ENCODE measurements around the gene PNLIPRP1. TPM values are rescaled to one million over a fixed set of nuclear protein-coding genes. Genes with fewer than 3 reads are reported as not detected.

PNLIPRP1 gene
- polyA plus RNA-seq, 1 experiment = not detected

DNA sequence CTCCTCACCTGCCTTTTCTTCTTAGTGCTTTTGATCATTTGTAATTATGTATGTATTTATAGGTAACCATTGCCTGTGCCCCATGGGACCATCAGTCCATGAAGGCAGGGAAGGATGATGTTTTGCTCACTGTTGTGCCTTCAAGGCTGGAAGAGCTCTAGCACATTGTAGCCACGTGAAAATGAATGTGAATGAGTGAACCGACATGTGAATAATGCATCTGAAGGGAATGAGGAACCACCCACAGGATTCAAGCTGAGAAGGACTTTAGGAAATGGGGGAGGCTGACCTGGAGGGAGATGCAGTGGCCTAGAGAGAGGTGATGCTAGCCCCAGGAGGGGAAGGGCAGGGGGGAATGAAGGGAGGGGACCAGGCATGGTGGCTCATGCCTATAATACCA lies 24.0 kb downstream of the PNLIPRP1 start:
- Histone ChIP-seq H3K4me3 (ENCODE audit: low read depth, low read length) (no peak overlapping the region), H3K36me3 (ENCODE audit: control insufficient read depth, insufficient read depth, low read length) (no peaks in the 10 kb centered on the region), H3K27me3 (ENCODE audit: control insufficient read depth, insufficient read depth, low read length) (no peaks in the 10 kb centered on the region)
- DNase-seq (ENCODE audit: low read depth) = no peak
- TF ChIP-seq, protein P1, sequence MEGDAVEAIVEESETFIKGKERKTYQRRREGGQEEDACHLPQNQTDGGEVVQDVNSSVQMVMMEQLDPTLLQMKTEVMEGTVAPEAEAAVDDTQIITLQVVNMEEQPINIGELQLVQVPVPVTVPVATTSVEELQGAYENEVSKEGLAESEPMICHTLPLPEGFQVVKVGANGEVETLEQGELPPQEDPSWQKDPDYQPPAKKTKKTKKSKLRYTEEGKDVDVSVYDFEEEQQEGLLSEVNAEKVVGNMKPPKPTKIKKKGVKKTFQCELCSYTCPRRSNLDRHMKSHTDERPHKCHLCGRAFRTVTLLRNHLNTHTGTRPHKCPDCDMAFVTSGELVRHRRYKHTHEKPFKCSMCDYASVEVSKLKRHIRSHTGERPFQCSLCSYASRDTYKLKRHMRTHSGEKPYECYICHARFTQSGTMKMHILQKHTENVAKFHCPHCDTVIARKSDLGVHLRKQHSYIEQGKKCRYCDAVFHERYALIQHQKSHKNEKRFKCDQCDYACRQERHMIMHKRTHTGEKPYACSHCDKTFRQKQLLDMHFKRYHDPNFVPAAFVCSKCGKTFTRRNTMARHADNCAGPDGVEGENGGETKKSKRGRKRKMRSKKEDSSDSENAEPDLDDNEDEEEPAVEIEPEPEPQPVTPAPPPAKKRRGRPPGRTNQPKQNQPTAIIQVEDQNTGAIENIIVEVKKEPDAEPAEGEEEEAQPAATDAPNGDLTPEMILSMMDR (IDR thresholded peaks at IDR 0.05; ENCODE audit: insufficient read depth, low read depth, low read length) = no peak
- ChIA-PET POLR2A (no interaction called here), CTCF (no interaction called here)

DNA sequence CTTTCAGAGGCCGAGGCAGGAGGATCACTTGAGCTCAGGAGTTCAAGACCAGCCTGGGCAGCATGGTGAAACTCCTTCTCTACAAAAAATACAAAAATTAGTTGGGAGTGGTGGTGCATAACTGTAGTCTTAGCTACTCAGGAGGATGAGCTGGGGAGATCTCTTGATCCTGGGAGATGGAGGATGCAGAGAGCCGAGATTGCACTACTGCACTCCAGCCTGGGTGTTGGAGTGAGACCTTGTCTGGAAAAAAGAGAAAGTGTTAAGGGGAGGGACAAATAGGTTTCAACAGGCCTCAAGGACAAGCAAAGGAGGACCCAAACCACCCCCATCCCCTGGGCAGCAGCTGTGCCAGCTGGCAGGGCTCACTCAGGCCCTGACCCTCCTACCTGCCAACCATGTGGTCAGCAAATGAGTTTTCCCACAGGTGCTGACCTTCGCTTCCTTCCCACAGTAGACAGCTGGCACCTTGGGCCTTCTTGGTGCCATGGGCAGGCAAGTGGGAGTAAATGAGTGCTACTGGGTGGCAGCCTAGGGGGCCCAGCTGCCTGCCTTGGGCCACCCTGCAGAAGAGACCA lies 24.5 kb downstream of the PNLIPRP1 start:
- ChIA-PET POLR2A (no interaction called here), CTCF (interaction anchor here (1.2 kb wide), 1 partner anchor 13 kb away, joined by 3 read pairs; no protein-coding TSS in a partner anchor)
- Histone ChIP-seq H3K27me3 (ENCODE audit: control insufficient read depth, insufficient read depth, low read length) (no peaks in the 10 kb centered on the region), H3K36me3 (ENCODE audit: control insufficient read depth, insufficient read depth, low read length) (no peaks in the 10 kb centered on the region), H3K4me3 (ENCODE audit: low read depth, low read length) (no peak overlapping the region)
- DNase-seq (ENCODE audit: low read depth) = no peak
- TF ChIP-seq, protein P1 (IDR thresholded peaks at IDR 0.05; ENCODE audit: insufficient read depth, low read depth, low read length) = no peak

DNA sequence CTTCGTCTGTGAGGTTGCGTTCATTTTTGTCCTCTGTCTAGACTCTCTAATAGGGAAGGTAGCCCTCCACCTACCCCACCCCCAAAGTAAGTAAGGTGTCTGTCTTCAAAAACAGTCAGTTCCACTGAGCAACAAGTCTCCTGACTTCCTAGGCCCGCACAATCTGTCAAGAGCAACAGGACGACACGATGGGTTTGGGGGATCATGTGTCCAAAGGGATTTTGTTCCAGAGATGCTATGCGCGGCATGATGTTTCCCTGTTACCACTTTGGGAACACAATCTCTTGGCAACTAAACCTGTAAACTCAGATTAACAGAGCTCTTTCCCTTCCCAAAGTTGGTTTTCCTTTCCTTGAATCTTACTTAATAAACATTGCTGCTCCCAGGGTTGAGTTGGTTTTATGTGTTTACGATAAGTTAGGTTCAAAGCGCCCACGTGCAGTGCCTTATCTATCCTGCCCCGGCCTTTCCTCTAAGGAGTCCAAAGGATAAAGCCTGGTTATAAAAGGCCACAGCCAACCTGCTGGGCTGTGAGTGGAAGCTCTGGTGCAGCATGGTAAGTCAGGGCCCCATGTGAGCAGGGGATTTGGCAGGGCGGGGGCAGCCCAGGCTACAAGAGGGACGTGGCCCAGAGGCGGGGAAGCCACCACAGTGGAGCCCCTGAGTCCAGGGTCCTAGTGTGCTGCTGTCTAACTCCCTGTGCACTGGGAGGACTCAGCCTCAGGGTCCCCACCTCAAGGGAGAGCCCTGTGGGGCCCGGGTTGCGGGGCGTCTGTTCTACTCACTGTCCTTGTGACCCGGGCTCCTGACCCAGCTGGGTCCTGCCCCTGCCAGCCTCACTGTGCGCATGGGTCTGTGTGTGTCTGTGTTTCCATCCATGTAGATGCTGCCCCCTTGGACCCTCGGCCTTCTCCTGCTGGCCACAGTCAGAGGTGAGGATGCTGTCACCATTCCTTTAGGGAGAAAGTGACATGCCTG lies 30.0 kb downstream of the PNLIPRP1 start, which contains the start of gene PNLIPRP2:
TSS of gene PNLIPRP2 (plus strand) at position 531 of the 978 bp plus-strand sequence.
- TF ChIP-seq, protein P1 (IDR thresholded peaks at IDR 0.05; ENCODE audit: insufficient read depth, low read depth, low read length) = no peak
- CTCF ChIA-PET = no interaction called here
- no peaks in the 10 kb centered on the region for H3K27me3 ChIP-seq (ENCODE audit: control insufficient read depth, insufficient read depth, low read length)

DNA sequence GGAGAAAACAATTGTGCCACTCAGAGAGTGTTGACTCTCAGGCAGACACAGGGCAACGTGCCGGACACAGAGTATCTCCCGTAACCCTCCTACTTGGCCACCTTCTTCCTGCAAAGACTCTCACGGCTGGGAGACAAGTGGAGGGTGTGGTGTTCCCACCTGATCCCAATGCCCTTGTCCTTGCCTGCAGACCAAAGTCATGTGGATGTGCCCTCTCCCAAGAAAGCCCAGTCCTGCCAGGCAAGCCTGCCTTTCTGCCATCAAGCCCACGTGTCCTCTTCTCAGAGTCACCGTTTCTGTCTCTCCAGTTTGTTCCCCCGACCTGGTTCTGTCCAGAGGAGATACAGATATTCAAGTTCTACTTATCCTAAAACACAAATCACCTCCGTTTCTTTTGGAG lies 30.7 kb downstream of the PNLIPRP1 start:
- Histone ChIP-seq H3K4me3 (ENCODE audit: low read depth, low read length) (no peak overlapping the region), H3K36me3 (ENCODE audit: control insufficient read depth, insufficient read depth, low read length) (no peaks in the 10 kb centered on the region), H3K27me3 (ENCODE audit: control insufficient read depth, insufficient read depth, low read length) (no peaks in the 10 kb centered on the region)
- POLR2A ChIA-PET = no interaction called here
- DNase-seq (ENCODE audit: low read depth) = no peak
- CTCF ChIA-PET = no interaction called here
- TF ChIP-seq, protein P1 (IDR thresholded peaks at IDR 0.05; ENCODE audit: insufficient read depth, low read depth, low read length) = no peak

More for the DNA sequence above, 30.0 kb downstream of the PNLIPRP1 start, which contains the start of gene PNLIPRP2:
- no peak for DNase-seq (ENCODE audit: low read depth)
- POLR2A ChIA-PET = no interaction called here
- Histone ChIP-seq H3K36me3 (ENCODE audit: control insufficient read depth, insufficient read depth, low read length) (no peaks in the 10 kb centered on the region), H3K4me3 (ENCODE audit: low read depth, low read length) (no peak within 1 kb of the TSS)

DNA sequence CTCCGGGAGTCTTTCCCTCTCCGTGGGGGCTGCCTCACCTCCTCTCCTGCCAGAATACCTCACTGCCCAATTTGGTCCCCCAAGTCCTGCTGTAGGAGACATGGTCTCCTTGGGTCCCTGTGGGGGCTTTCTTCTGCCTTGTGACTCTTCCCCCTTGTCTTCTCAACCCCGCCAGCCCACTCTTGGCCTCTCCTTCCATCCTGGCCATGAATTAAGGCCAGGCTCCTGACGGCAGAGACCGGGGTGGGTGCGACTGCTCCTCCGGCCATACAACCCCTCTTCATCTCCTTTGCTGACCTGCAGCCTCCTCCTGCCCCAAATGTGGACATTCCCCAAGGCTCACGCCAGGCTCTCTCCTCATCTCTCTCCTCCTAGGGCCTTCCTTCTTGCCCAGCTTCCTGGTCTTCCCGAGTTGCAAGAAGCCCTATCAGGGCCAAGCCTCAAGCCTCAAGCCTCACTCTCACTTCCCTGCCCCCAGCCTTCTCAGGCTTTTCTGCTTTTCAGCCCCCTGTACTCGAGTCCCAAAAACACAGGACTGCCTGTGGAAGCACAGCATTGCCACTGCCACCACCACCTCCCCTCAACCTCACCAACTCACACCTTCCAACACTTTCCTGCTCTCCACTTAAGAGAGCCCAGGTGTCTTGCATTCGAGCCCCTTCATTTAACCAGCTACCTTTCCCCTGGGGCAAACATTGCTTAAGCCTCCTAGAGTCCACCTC lies 31.3 kb downstream of the PNLIPRP1 start:
- TF ChIP-seq, protein P1 (IDR thresholded peaks at IDR 0.05; ENCODE audit: insufficient read depth, low read depth, low read length) = no peak
- POLR2A ChIA-PET = no interaction called here
- H3K27me3 ChIP-seq (ENCODE audit: control insufficient read depth, insufficient read depth, low read length) = 0 out of 2 replicates have a peak, but pooled peaks cover 2% of the 10 kb centered on the region
- CTCF ChIA-PET = no interaction called here
- no peak for DNase-seq (ENCODE audit: low read depth)
- no peaks in the 10 kb centered on the region for H3K36me3 ChIP-seq (ENCODE audit: control insufficient read depth, insufficient read depth, low read length)
- no peak overlapping the region for H3K4me3 ChIP-seq (ENCODE audit: low read depth, low read length)

All from BJ (cell line).